Loucy (cell line): Measurements from ENCODE around the gene BUB1B.

Experiments
- H2AFZ ChIP-seq: fragments of 200-600 bp; sonication (generic); 2 replicates; pipeline ENCODE4 v1.6.0; 2016; ENCODE audit warnings: antibody characterized with exemption, mild to moderate bottlenecking, low read length, moderate library complexity
- H3F3A ChIP-seq: fragments of 200-600 bp; 2 replicates; pipeline ENCODE4 v1.6.0; 2016; ENCODE audit warnings: antibody characterized with exemption, low read depth, mild to moderate bottlenecking
- H3K27me3 ChIP-seq: fragments of 200-600 bp; sonication (generic); 2 replicates; pipeline ENCODE4 v1.6.1; 2014; ENCODE audit warnings: low read length, mild to moderate bottlenecking; ENCODE audit not compliant: insufficient read depth, poor library complexity, severe bottlenecking
- H3K36me3 ChIP-seq: fragments of 200-600 bp; sonication (generic); 2 replicates; pipeline ENCODE4 v1.6.1; 2016; ENCODE audit warnings: low read length; ENCODE audit not compliant: insufficient read depth
- H3K4me1 ChIP-seq: fragments of 200-600 bp; sonication (generic); 2 replicates; pipeline ENCODE4 v1.5.1; 2014; ENCODE audit warnings: low read length, mild to moderate bottlenecking; ENCODE audit not compliant: insufficient read depth, poor library complexity, severe bottlenecking
- H3K4me2 ChIP-seq: fragments of 200-600 bp; sonication (generic); 2 replicates; pipeline ENCODE4 v1.6.0; 2014; ENCODE audit warnings: antibody characterized with exemption, low read length, low read depth, mild to moderate bottlenecking; ENCODE audit not compliant: poor library complexity, severe bottlenecking
- H3K4me3 ChIP-seq: fragments of 200-600 bp; sonication (generic); 2 replicates; pipeline ENCODE4 v1.5.1; 2014; ENCODE audit warnings: low read length, mild to moderate bottlenecking, mixed read lengths; ENCODE audit not compliant: poor library complexity, severe bottlenecking
- H3K79me2 ChIP-seq: fragments of 200-600 bp; sonication (generic); 2 replicates; pipeline ENCODE4 v1.6.1; 2014; ENCODE audit warnings: low read length; ENCODE audit not compliant: insufficient read depth
- H3K9ac ChIP-seq: fragments of 200-600 bp; sonication (generic); 2 replicates; pipeline ENCODE4 v1.6.0; 2014; ENCODE audit warnings: mild to moderate bottlenecking, low read depth, low read length, moderate library complexity; ENCODE audit not compliant: poor library complexity, severe bottlenecking
- H3K9me2 ChIP-seq: fragments of 200-600 bp; sonication (generic); replicated peaks from 2 replicates; pipeline ENCODE4 v1.6.1; 2016; ENCODE audit warnings: low read depth, low read length, mixed read lengths
- H3K9me3 ChIP-seq: fragments of 200-600 bp; sonication (generic); 2 replicates; pipeline ENCODE4 v1.6.1; 2014; ENCODE audit warnings: mild to moderate bottlenecking, antibody characterized with exemption, low read length, low read depth; ENCODE audit not compliant: insufficient read depth
- H4K20me1 ChIP-seq: fragments of 200-600 bp; sonication (generic); 2 replicates; pipeline ENCODE4 v1.6.0; 2014; ENCODE audit warnings: antibody characterized with exemption, low read length, mild to moderate bottlenecking; ENCODE audit not compliant: insufficient read depth, poor library complexity, severe bottlenecking
- EZH2phosphoT487 ChIP-seq: fragments of 200-600 bp; IDR thresholded peaks from 2 replicates; pipeline ENCODE4 v1.6.1; 2018; ENCODE audit warnings: antibody characterized with exemption, mild to moderate bottlenecking, moderate library complexity, borderline replicate concordance
- TF ChIP-seq, protein P1 (sequence below): fragments of 200-600 bp; sonication (generic); conservative IDR thresholded peaks from 2 replicates; pipeline ENCODE4 v1.5.1; 2014; ENCODE audit warnings: mild to moderate bottlenecking, antibody characterized with exemption, low read length

Gene BUB1B

DNA sequence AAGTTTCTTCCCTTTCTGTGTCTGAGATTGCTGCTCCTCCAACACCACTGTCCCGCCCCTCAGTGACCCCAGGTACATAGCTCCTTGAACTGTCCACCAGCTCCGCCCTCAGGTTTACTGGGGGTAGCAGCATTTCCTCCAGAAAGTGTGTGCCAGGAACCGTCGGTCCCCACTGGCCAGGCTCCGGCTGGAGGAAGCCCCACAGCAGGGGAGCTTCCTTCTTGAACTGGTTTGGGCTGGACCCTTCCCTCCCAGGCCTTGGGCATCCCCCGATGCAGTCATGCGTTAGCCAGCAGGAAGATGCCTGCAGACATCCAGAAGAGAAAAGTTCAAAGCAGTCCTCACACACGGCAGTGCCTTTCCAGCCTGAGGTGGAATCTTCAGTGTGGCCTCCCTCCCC lies 97.7 kb downstream of the BUB1B start:
- H3K9me2 ChIP-seq, result no peaks in the 10 kb centered on the region
- H3K4me2 ChIP-seq, result no peak overlapping the region

DNA sequence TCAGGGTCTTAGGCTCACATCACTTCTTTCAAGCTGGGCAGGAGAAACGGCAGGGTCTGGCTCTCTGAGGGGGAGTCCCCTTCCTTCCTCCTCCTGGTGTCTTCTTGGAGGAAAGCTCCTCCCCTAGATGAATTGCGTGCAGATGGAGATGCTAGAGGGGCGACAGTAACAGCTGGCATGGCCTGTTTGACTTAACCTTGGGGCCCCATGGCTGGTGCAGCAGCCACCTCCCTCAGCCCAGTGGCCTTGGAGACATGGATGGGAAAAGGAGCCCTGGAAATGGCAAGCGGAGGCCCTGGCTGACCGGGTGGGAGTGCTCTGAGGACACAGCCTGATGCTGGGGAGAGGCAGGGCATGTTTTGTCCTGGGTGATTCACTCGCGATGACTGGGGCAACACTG lies 98.2 kb downstream of the BUB1B start:
- Histone ChIP-seq H3K27me3 (no peaks in the 10 kb centered on the region), H3K9ac (no peak overlapping the region), H3K79me2 (no peaks in the 10 kb centered on the region), H3K4me2 (no peak overlapping the region), H3K9me3 (no peaks in the 10 kb centered on the region), H3K36me3 (no peaks in the 10 kb centered on the region), H3K4me1 (no peaks in the 10 kb centered on the region), H3K9me2 (no peaks in the 10 kb centered on the region), H3F3A (no peaks in the 10 kb centered on the region), H3K4me3 (no peak overlapping the region), H2AFZ (no peak overlapping the region), H4K20me1 (no peaks in the 10 kb centered on the region)
- no peak for TF ChIP-seq EZH2phosphoT487
- TF ChIP-seq, protein P1, sequence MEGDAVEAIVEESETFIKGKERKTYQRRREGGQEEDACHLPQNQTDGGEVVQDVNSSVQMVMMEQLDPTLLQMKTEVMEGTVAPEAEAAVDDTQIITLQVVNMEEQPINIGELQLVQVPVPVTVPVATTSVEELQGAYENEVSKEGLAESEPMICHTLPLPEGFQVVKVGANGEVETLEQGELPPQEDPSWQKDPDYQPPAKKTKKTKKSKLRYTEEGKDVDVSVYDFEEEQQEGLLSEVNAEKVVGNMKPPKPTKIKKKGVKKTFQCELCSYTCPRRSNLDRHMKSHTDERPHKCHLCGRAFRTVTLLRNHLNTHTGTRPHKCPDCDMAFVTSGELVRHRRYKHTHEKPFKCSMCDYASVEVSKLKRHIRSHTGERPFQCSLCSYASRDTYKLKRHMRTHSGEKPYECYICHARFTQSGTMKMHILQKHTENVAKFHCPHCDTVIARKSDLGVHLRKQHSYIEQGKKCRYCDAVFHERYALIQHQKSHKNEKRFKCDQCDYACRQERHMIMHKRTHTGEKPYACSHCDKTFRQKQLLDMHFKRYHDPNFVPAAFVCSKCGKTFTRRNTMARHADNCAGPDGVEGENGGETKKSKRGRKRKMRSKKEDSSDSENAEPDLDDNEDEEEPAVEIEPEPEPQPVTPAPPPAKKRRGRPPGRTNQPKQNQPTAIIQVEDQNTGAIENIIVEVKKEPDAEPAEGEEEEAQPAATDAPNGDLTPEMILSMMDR, result no peak

More for the DNA sequence above, 97.7 kb downstream of the BUB1B start:
- Histone ChIP-seq H3K4me3 (no peak overlapping the region), H2AFZ (no peak overlapping the region), H3K9ac (no peak overlapping the region), H4K20me1 (no peaks in the 10 kb centered on the region), H3K4me1 (no peaks in the 10 kb centered on the region), H3K27me3 (no peaks in the 10 kb centered on the region), H3F3A (no peaks in the 10 kb centered on the region), H3K79me2 (no peaks in the 10 kb centered on the region), H3K36me3 (no peaks in the 10 kb centered on the region), H3K9me3 (no peaks in the 10 kb centered on the region)
- TF ChIP-seq, protein P1, result no peak
- no peak for TF ChIP-seq EZH2phosphoT487

DNA sequence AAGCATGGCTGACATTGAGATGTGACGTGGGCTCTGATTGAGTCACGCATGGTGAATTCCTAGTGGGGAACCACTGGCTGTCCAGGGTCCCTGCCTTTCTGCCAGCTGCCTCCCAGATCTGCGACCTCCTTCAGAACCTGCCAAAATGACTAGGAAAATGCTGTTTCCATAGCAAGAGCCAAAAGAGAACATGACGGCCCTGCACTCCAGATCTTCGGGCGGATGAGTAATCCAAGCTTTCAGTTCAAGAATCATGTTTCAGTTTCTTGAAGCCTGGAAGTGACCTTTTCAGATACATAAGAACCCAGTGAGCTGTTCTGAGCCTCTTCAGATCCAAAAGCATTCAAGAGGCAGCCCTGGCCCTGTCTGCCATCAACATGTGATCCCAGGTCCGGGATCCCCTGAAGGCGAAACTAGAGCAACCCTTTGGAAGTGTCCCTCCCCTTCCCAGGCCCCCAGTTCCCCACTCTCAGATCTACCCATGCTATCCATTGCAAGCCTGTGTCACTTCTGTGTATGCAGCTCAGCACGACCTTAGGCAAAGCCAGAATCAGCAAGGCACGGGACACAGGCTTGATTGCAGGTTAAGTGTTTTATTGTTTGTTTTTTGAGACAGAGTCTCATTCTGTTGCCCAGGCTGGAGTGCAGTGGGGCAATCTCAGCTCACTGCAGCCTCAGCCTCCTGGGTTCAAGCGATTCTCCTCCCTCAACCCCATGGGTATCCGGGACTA lies 102.3 kb downstream of the BUB1B start:
- Histone ChIP-seq H3K4me1 (no peaks in the 10 kb centered on the region), H4K20me1 (no peaks in the 10 kb centered on the region), H3K9ac (no peak overlapping the region), H3K9me2 (no peaks in the 10 kb centered on the region), H3K36me3 (no peaks in the 10 kb centered on the region), H3K27me3 (no peaks in the 10 kb centered on the region), H2AFZ (no peak overlapping the region), H3K4me3 (no peak overlapping the region), H3K79me2 (no peaks in the 10 kb centered on the region), H3F3A (no peaks in the 10 kb centered on the region), H3K4me2 (no peak overlapping the region), H3K9me3 (no peaks in the 10 kb centered on the region)
- no peak for TF ChIP-seq EZH2phosphoT487
- TF ChIP-seq, protein P1, result no peak
